D721Med (cell line): Measurements from ENCODE around the gene FOCAD.

Experiments used
- DNase-seq: peaks from one replicate; pipeline ENCODE4 v3.0.0; 2011; ENCODE audit warnings: low spot score; ENCODE audit not compliant: insufficient read length
- FAIRE-seq: peaks from 2 replicates; lab custom pipeline; 2011; peaks lifted over from hg19 to GRCh38; lab: Jason Lieb, UNC
- CTCF ChIP-seq: IDR thresholded peaks from 2 replicates; pipeline ENCODE4 v1.5.1; 2012; ENCODE audit warnings: mild to moderate bottlenecking, control low read depth; ENCODE audit not compliant: insufficient read depth; ENCODE audit errors: missing control alignments

The FOCAD gene

GRCh38 chr9:20683351-20684034 is 566 bp upstream of the FOCAD start:
- TF ChIP-seq CTCF: no peak
- FAIRE-seq (no peak), DNase-seq (no peak)

- TF ChIP-seq CTCF: no peak
- DNase-seq (no peak), FAIRE-seq (no peak)
Measured at GRCh38 chr9:20684875-20685696, 1.0 kb downstream of the FOCAD start.

GRCh38 chr9:20685769-20686168 is 1.7 kb downstream of the FOCAD start:
- no peak for DNase-seq
- TF ChIP-seq CTCF: no peak
- no peak for FAIRE-seq

GRCh38 chr9:20689833-20690232 is 5.8 kb downstream of the FOCAD start:
- no peak for FAIRE-seq
- TF ChIP-seq CTCF: no peak
- DNase-seq: no peak

GRCh38 chr9:20692554-20692953 is 8.5 kb downstream of the FOCAD start:
- FAIRE-seq: no peak

GRCh38 chr9:20693068-20693467 is 9.0 kb downstream of the FOCAD start:
- no peak for DNase-seq
- FAIRE-seq: no peak
- no peak for TF ChIP-seq CTCF

More at GRCh38 chr9:20692554-20692953, 8.5 kb downstream of the FOCAD start:
- no peak for TF ChIP-seq CTCF
- DNase-seq: no peak

GRCh38 chr9:20694248-20694647 is 10.2 kb downstream of the FOCAD start:
- FAIRE-seq (no peak), DNase-seq (no peak)
- no peak for TF ChIP-seq CTCF
